Endothelial cell of umbilical vein (primary cell): ENCODE results near the gene UNCX. TPM values are rescaled to one million over a fixed set of nuclear protein-coding genes. Genes with fewer than 3 reads are reported as not detected.

Source experiments
- BruUV-seq: library from RNA; stranded (reverse); fragments of 400-500 nt; replicated peaks from 2 replicates; lab custom pipeline; 2021; lab: Mats Ljungman, UMichigan
- CTCF ChIA-PET: fragments of 300-600, 350-600 bp; sonication (Branson Sonifier 250); formaldehyde crosslinking; loops from one replicate; lab custom pipeline; 2021; ENCODE audit warnings: antibody characterized with exemption, inconsistent platforms; lab: Charles Lee
- POLR2A ChIA-PET: fragments of 300-600, 350-600 bp; sonication (Branson Sonifier 250); formaldehyde crosslinking; loops from one replicate; lab custom pipeline; 2021; ENCODE audit warnings: antibody characterized with exemption, inconsistent platforms; lab: Charles Lee
- DNase-seq: peaks from one replicate; pipeline ENCODE4 v3.0.0-alpha.2; 2011; ENCODE audit warnings: low read depth, low spot score
- FAIRE-seq: peaks from 2 replicates; lab custom pipeline; 2011; peaks lifted over from hg19 to GRCh38; lab: Jason Lieb, UNC
- H2AFZ ChIP-seq: 2 replicates; pipeline ENCODE4 v1.6.0; 2012; ENCODE audit warnings: low read depth, low read length, control low read depth, inconsistent platforms
- H3K27ac ChIP-seq: 2 replicates; pipeline ENCODE4 v1.5.1; 2011; ENCODE audit warnings: low read depth, mild to moderate bottlenecking, control low read depth, low read length, moderate library complexity; ENCODE audit not compliant: insufficient read depth
- H3K27me3 ChIP-seq, 2 experiments: 2 replicates each; pipeline versions ENCODE4 v1.6.0 to v1.6.1; 2011; ENCODE audit warnings: low read length in 2 of 2, mixed read lengths in 1 of 2; ENCODE audit not compliant: control insufficient read depth in 2 of 2, insufficient read depth in 2 of 2
- H3K36me3 ChIP-seq, 2 experiments: 2 replicates in 1 of 2; 3 replicates in 1 of 2; pipeline ENCODE4 v1.5.1; 2011; ENCODE audit warnings: low read length in 2 of 2, mild to moderate bottlenecking in 1 of 2, moderate library complexity in 1 of 2; ENCODE audit not compliant: control insufficient read depth in 2 of 2, insufficient read depth in 2 of 2; ENCODE audit errors: extremely low read depth in 1 of 2
- H3K4me1 ChIP-seq: 3 replicates; pipeline ENCODE4 v1.5.1; 2011; ENCODE audit warnings: mild to moderate bottlenecking, low read length; ENCODE audit not compliant: control insufficient read depth, insufficient read depth; ENCODE audit errors: extremely low read depth
- H3K4me2 ChIP-seq: 2 replicates; pipeline ENCODE4 v1.6.1; 2011; ENCODE audit warnings: low read length, control low read depth, mixed read lengths; ENCODE audit not compliant: insufficient read depth
- H3K4me3 ChIP-seq, 3 experiments: fragments of 200-600 bp in 1 of 3; sonication (generic), shearing (Covaris generic) in 1 of 3; replicated peaks in 1 of 3; 2 replicates each; pipeline ENCODE4 v1.5.1; 2011 to 2016; ENCODE audit warnings: control low read depth in 3 of 3, low read length in 3 of 3, mild to moderate bottlenecking in 2 of 3, inconsistent platforms in 1 of 3, low read depth in 1 of 3, moderate library complexity in 1 of 3; ENCODE audit not compliant: insufficient read depth in 1 of 3
- H3K79me2 ChIP-seq: 2 replicates; pipeline ENCODE4 v1.6.0; 2012; ENCODE audit warnings: low read length, inconsistent platforms; ENCODE audit not compliant: control insufficient read depth, insufficient read depth
- H3K9ac ChIP-seq: replicated peaks from 2 replicates; pipeline ENCODE3; 2011; ENCODE audit warnings: low read length, control low read depth; ENCODE audit not compliant: insufficient read depth; ENCODE audit errors: extremely low read depth
- H3K9me1 ChIP-seq: replicated peaks from 3 replicates; pipeline ENCODE4 v1.6.0; 2011; ENCODE audit warnings: mild to moderate bottlenecking, low read length; ENCODE audit not compliant: control insufficient read depth, insufficient read depth; ENCODE audit errors: extremely low read depth
- H3K9me3 ChIP-seq: replicated peaks from 2 replicates; pipeline ENCODE4 v1.5.1; 2012; ENCODE audit warnings: low read length, inconsistent platforms; ENCODE audit not compliant: control insufficient read depth, insufficient read depth
- H4K20me1 ChIP-seq: replicated peaks from 2 replicates; pipeline ENCODE3; 2011; ENCODE audit warnings: mild to moderate bottlenecking, low read length; ENCODE audit not compliant: control insufficient read depth, insufficient read depth; ENCODE audit errors: extremely low read depth
- EZH2 ChIP-seq: IDR thresholded peaks from 2 replicates; pipeline ENCODE4 v1.6.1; 2012; ENCODE audit warnings: borderline replicate concordance, low read depth, mild to moderate bottlenecking, moderate library complexity, low read length, inconsistent platforms; ENCODE audit not compliant: severe bottlenecking
- FOS ChIP-seq: IDR thresholded peaks from 2 replicates; pipeline ENCODE4 v1.6.1; 2011; ENCODE audit warnings: mild to moderate bottlenecking, low read length, moderate library complexity, borderline replicate concordance; ENCODE audit not compliant: insufficient read depth
- GATA2 ChIP-seq: IDR thresholded peaks from 2 replicates; pipeline ENCODE4 v1.7.0; 2011; ENCODE audit warnings: low read depth, mild to moderate bottlenecking, moderate library complexity, mixed read lengths, low read length; ENCODE audit not compliant: insufficient read length, insufficient read depth
- JUN ChIP-seq: IDR thresholded peaks from 2 replicates; pipeline ENCODE4 v1.6.1; 2011; ENCODE audit warnings: borderline replicate concordance, low read depth; ENCODE audit not compliant: insufficient read length, insufficient read depth
- MYC ChIP-seq: IDR thresholded peaks from one replicate; pipeline ENCODE4 v1.6.1; 2011; ENCODE audit warnings: mild to moderate bottlenecking, low read depth, low read length
- POLR2A ChIP-seq: IDR thresholded peaks from 2 replicates; pipeline ENCODE4 v1.6.1; 2012; ENCODE audit warnings: low read depth, mild to moderate bottlenecking, control low read depth, low read length
- POLR2AphosphoS5 ChIP-seq: IDR thresholded peaks from 2 replicates; pipeline ENCODE4 v1.6.1; 2012; ENCODE audit warnings: low read depth, mild to moderate bottlenecking, control low read depth, low read length, moderate library complexity; ENCODE audit not compliant: insufficient read depth
- dilution Hi-C: fragments of 300-500 bp; cut with MboI; formaldehyde crosslinking; loops from one replicate; pipeline ENCODE4 v1.15.0; 2019; ENCODE audit warnings: low sequenced_read_pairs; ENCODE audit not compliant: extremely low pct_ligation_motif_present
- intact Hi-C: fragments of 100-400 bp; cut with micrococcal nuclease; formaldehyde crosslinking; loops from one replicate; pipeline ENCODE4 v1.10.0; 2022
- polyA plus RNA-seq, 4 experiments: library from polyadenylated mRNA; depleted of rRNA in 3 of 4; stranded (reverse) in 3 of 4; unstranded in 1 of 4; fragments of >200 nt; gene quantifications; 2 replicates each; pipeline versions ENCODE4 v1.2.1 to v1.2.3, GENCODE V29; 2011 to 2012; ENCODE audit warnings: missing spikeins in 1 of 4
- total RNA-seq: library from RNA; stranded (reverse); gene quantifications from 2 replicates; pipeline ENCODE4 v1.2.3, GENCODE V29; 2021
- TF ChIP-seq, protein P1 (sequence below), 2 donors: IDR thresholded peaks; 1 replicate in 1 of 2; 2 replicates in 1 of 2; pipeline ENCODE4 v1.5.1; 2011; ENCODE audit warnings: low read length in 2 of 2, mild to moderate bottlenecking in 2 of 2, moderate library complexity in 2 of 2, control low read depth in 1 of 2, inconsistent platforms in 1 of 2, low read depth in 1 of 2; ENCODE audit not compliant: insufficient read depth in 1 of 2; ENCODE audit errors: extremely low read depth in 1 of 2
- TF ChIP-seq, protein P2 (sequence below): IDR thresholded peaks from 2 replicates; pipeline ENCODE4 v1.6.1; 2011; ENCODE audit not compliant: insufficient read depth, insufficient read length

UNCX gene
- total and polyA plus RNA-seq, 2 donors (not counting 3 experiments of a cell fraction or from before 2014, with no cell fraction given): not detected

DNA sequence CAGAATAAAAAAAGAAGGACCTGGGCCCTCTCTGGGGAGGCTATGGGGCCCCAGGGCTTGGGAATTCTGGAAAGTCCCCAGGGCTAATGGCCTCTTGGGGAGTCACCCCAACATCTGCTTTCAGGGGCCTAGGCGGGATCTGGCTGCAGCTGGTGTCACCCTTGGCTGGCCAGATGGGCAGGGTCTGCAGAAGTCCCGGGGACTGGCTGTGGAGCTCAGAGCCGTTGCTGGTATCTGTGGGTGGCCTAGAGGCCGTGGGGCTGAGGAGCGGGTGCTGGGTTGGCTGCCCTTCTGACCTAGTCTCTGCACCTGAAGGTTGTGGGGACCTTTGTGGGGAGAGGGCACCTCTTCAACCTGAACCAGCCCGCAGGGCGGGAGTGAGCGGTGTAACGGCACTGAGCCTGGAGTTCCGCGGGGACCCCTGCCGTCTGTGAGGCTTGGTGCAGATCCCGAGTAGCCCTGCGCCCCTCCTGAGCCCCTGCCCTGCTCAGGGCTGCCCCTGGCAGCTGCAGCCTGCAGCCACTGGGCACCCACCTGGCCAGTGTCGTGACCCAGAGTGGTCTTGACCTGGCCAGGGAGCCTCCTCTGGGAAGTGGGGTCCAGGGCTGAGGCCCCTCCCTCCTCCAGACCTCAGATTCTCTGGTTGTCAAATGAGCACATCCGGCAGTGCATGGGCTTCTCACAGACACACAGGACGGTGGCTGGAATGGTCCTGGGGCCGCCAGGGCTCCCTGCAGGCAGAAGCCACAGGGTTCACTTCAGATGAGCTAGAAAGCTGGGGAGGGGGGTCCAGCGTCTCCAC, 51.5 kb downstream of the UNCX start:
- dilution Hi-C loops: no loop called here

DNA sequence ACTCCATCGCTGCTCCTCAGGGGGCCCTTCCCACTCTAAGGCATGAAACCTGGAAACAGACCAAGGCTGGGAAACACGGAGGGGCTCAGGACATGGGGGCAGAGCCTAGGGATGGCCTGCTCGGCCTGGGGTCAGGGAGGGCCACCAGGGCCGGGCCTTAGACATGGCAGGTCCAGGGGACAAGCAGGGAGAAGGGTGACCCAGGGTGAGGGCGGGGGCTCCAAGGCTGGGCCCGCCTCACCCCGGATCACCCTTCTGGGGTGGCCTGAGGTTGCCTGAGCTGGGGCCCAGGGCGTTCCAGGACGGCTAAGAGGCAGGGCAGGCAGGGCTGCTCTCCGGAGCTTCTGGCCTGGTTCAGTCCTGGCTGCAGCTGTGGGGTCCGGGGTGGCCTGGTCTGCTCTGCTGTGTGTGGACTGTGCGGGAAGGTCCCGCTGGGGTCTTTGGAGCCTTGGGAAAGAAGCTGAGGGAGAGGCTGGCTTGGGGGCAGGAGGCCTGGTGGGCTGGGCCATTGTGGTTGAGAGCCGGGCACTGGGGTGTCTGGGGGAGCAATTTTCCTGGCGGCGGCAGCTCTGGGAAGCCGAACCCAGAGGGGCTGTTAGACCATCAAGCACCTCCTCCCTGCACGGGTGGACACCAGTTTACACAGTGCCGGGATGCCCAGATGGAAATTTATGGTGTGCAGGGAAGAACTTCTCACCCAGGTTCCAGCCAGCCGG, 52.2 kb downstream of the UNCX start:
- Histone ChIP-seq H3K4me1 (no peaks in the 10 kb centered on the region), H3K27me3 (peaks cover 6 to 11% of the 10 kb centered on the region in 2 experiments), H2AFZ (no peak overlapping the region), H3K27ac (no peak overlapping the region), H3K4me3 (no peak overlapping the region), H3K9ac (no peak overlapping the region), H3K4me2 (no peak overlapping the region), H3K9me3 (no peaks in the 10 kb centered on the region), H4K20me1 (no peaks in the 10 kb centered on the region), H3K9me1 (no peaks in the 10 kb centered on the region), H3K79me2 (no peaks in the 10 kb centered on the region), H3K36me3 (no peaks in the 10 kb centered on the region)
- TF ChIP-seq GATA2: no peak
- TF ChIP-seq JUN: no peak
- TF ChIP-seq FOS: no peak
- no peak for TF ChIP-seq MYC
- TF ChIP-seq EZH2: no peak
- TF ChIP-seq POLR2AphosphoS5: no peak
- TF ChIP-seq, protein P1, sequence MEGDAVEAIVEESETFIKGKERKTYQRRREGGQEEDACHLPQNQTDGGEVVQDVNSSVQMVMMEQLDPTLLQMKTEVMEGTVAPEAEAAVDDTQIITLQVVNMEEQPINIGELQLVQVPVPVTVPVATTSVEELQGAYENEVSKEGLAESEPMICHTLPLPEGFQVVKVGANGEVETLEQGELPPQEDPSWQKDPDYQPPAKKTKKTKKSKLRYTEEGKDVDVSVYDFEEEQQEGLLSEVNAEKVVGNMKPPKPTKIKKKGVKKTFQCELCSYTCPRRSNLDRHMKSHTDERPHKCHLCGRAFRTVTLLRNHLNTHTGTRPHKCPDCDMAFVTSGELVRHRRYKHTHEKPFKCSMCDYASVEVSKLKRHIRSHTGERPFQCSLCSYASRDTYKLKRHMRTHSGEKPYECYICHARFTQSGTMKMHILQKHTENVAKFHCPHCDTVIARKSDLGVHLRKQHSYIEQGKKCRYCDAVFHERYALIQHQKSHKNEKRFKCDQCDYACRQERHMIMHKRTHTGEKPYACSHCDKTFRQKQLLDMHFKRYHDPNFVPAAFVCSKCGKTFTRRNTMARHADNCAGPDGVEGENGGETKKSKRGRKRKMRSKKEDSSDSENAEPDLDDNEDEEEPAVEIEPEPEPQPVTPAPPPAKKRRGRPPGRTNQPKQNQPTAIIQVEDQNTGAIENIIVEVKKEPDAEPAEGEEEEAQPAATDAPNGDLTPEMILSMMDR (IDR thresholded peaks at IDR 0.05; ENCODE audit: extremely low read depth in 1 of 2, insufficient read depth in 1 of 2, low read depth in 1 of 2, low read length in 2 of 2): no peak
- TF ChIP-seq, protein P2, sequence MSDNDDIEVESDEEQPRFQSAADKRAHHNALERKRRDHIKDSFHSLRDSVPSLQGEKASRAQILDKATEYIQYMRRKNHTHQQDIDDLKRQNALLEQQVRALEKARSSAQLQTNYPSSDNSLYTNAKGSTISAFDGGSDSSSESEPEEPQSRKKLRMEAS: no peak
- TF ChIP-seq POLR2A: no peak
- POLR2A ChIA-PET: no interaction called here
- dilution Hi-C loops (no loop called here), intact Hi-C loops (no loop called here)
- DNase-seq: no peak
- CTCF ChIA-PET: no interaction called here
- FAIRE-seq: no peak
- no TSS peak for BruUV-seq

More for the DNA sequence above, 51.5 kb downstream of the UNCX start:
- no TSS peak for BruUV-seq
- FAIRE-seq (no peak), DNase-seq (no peak)
- CTCF ChIA-PET: no interaction called here
- TF ChIP-seq EZH2 (no peak), GATA2 (no peak)
- TF ChIP-seq, protein P2: no peak
- intact Hi-C loops: no loop called here
- no peaks in the 10 kb centered on the region for H3K9me3 ChIP-seq
- H2AFZ ChIP-seq: no peak overlapping the region
- H3K27me3 ChIP-seq: peaks cover under 1 to 3% of the 10 kb centered on the region in 2 experiments
- no peak overlapping the region for H3K9ac ChIP-seq
- no peak overlapping the region for H3K4me2 ChIP-seq
- no peak overlapping the region for H3K4me3 ChIP-seq
- no peaks in the 10 kb centered on the region for H4K20me1 ChIP-seq
- H3K79me2 ChIP-seq: no peaks in the 10 kb centered on the region
- H3K4me1 ChIP-seq: no peaks in the 10 kb centered on the region
- no peaks in the 10 kb centered on the region for H3K9me1 ChIP-seq
- H3K36me3 ChIP-seq: no peaks in the 10 kb centered on the region
- POLR2A ChIA-PET: no interaction called here
- no peak overlapping the region for H3K27ac ChIP-seq
